Neural cell (in vitro differentiated cells): ENCODE measurements around the gene RET. TPM values are rescaled to one million over a fixed set of nuclear protein-coding genes. Genes with fewer than 3 reads are reported as not detected.

Experiments
- H2AFZ ChIP-seq: fragments of 200-600, 300-800 bp; sonication (generic), shearing (Covaris generic); 2 replicates; pipeline ENCODE4 v1.6.0; 2014; ENCODE audit warnings: low read depth, mild to moderate bottlenecking, antibody characterized with exemption, low read length, moderate library complexity
- H3F3A ChIP-seq: fragments of 200-600 bp; shearing (Covaris generic); 2 replicates; pipeline ENCODE4 v1.6.1; 2016; ENCODE audit warnings: mild to moderate bottlenecking, moderate library complexity, mixed read lengths, antibody characterized with exemption, low read length; ENCODE audit not compliant: insufficient read depth, poor library complexity, severe bottlenecking
- H3K27ac ChIP-seq: fragments of 200-600, 300-800 bp; sonication (generic), shearing (Covaris generic); 2 replicates; pipeline ENCODE4 v1.5.1; 2014; ENCODE audit warnings: mild to moderate bottlenecking, low read length, moderate library complexity
- H3K27me3 ChIP-seq: fragments of 300-800, 200-600 bp; sonication (generic), shearing (Covaris generic); 2 replicates; pipeline ENCODE4 v1.6.0; 2014; ENCODE audit warnings: mild to moderate bottlenecking, low read depth, low read length, moderate library complexity; ENCODE audit not compliant: insufficient read depth
- H3K36me3 ChIP-seq: fragments of 300-800, 200-600 bp; sonication (generic), shearing (Covaris generic); 2 replicates; pipeline ENCODE4 v1.5.1; 2014; ENCODE audit warnings: mild to moderate bottlenecking, antibody characterized with exemption, low read length, moderate library complexity; ENCODE audit not compliant: insufficient read depth
- H3K4me2 ChIP-seq: fragments of 300-800, 200-600 bp; sonication (generic), shearing (Covaris generic); 2 replicates; pipeline ENCODE4 v1.6.0; 2014; ENCODE audit warnings: mild to moderate bottlenecking, low read length
- H3K4me3 ChIP-seq: fragments of 300-800, 200-600 bp; sonication (generic), shearing (Covaris generic); 2 replicates; pipeline ENCODE4 v1.5.1; 2014; ENCODE audit warnings: mild to moderate bottlenecking, low read length, moderate library complexity
- H3K79me2 ChIP-seq: fragments of 200-600 bp; shearing (Covaris generic); replicated peaks from 2 replicates; pipeline ENCODE4 v1.6.0; 2014; ENCODE audit warnings: mild to moderate bottlenecking, low read length, moderate library complexity; ENCODE audit not compliant: insufficient read depth
- H3K9ac ChIP-seq: fragments of 300-800, 200-600 bp; sonication (generic), shearing (Covaris generic); 2 replicates; pipeline ENCODE4 v1.6.1; 2016; ENCODE audit warnings: mild to moderate bottlenecking, low read length, mixed read lengths
- H3K9me2 ChIP-seq: fragments of 200-600 bp; shearing (Covaris generic); 2 replicates; pipeline ENCODE4 v1.6.1; 2016; ENCODE audit warnings: mild to moderate bottlenecking, low read length, mixed read lengths; ENCODE audit not compliant: insufficient read depth
- H3K9me3 ChIP-seq: fragments of 200-600, 300-800 bp; sonication (generic), shearing (Covaris generic); 2 replicates; pipeline ENCODE4 v1.6.1; 2016; ENCODE audit warnings: mild to moderate bottlenecking, mixed run types, low read length, moderate library complexity, mixed read lengths
- H4K20me1 ChIP-seq: fragments of 200-600 bp; shearing (Covaris generic); 2 replicates; pipeline ENCODE4 v1.6.1; 2016; ENCODE audit warnings: mild to moderate bottlenecking, mixed run types; ENCODE audit not compliant: insufficient read depth
- CTCF ChIP-seq: fragments of 450-650 bp; IDR thresholded peaks from 2 replicates; pipeline ENCODE4 v1.5.1; 2014; ENCODE audit warnings: antibody characterized with exemption, mild to moderate bottlenecking, moderate library complexity; ENCODE audit not compliant: poor library complexity, severe bottlenecking
- EP300 ChIP-seq: fragments of 450-650 bp; conservative IDR thresholded peaks from 2 replicates; pipeline ENCODE4 v1.6.1; 2014; ENCODE audit warnings: antibody characterized with exemption, mild to moderate bottlenecking, moderate library complexity; ENCODE audit not compliant: poor library complexity, severe bottlenecking
- EZH2 ChIP-seq: fragments of 200-600, 300-800 bp; shearing (Covaris generic), sonication (generic); IDR thresholded peaks from 2 replicates; pipeline ENCODE4 v1.6.1; 2014; ENCODE audit warnings: antibody characterized with exemption, low read length, borderline replicate concordance, mild to moderate bottlenecking; ENCODE audit not compliant: insufficient read depth, poor library complexity, severe bottlenecking
- MXI1 ChIP-seq: fragments of 450-650 bp; conservative IDR thresholded peaks from 2 replicates; pipeline ENCODE4 v1.6.1; 2014; ENCODE audit warnings: antibody characterized with exemption, mild to moderate bottlenecking; ENCODE audit not compliant: poor library complexity, severe bottlenecking
- POLR2AphosphoS5 ChIP-seq: IDR thresholded peaks from 2 replicates; pipeline ENCODE4 v1.6.1; 2012
- RAD21 ChIP-seq: fragments of 450-650 bp; conservative IDR thresholded peaks from 2 replicates; pipeline ENCODE4 v1.6.1; 2014; ENCODE audit warnings: antibody characterized with exemption, mild to moderate bottlenecking, moderate library complexity
- REST ChIP-seq: IDR thresholded peaks from 2 replicates; pipeline ENCODE4 v1.6.1; 2012; ENCODE audit warnings: borderline replicate concordance
- SMC3 ChIP-seq: fragments of 450-650 bp; conservative IDR thresholded peaks from 2 replicates; pipeline ENCODE4 v1.6.1; 2014; ENCODE audit warnings: antibody characterized with exemption, mild to moderate bottlenecking, moderate library complexity; ENCODE audit not compliant: poor library complexity
- TAF1 ChIP-seq: IDR thresholded peaks from 2 replicates; pipeline ENCODE4 v1.6.1; 2012; ENCODE audit warnings: low read depth
- polyA plus RNA-seq: library from polyadenylated mRNA; depleted of rRNA; stranded (reverse); fragments of >200 nt; gene quantifications from 2 replicates; pipeline ENCODE4 v1.2.3, GENCODE V29; 2014

Gene RET
- polyA plus RNA-seq, 1 donor from 2014 or later: 1.7 TPM

DNA sequence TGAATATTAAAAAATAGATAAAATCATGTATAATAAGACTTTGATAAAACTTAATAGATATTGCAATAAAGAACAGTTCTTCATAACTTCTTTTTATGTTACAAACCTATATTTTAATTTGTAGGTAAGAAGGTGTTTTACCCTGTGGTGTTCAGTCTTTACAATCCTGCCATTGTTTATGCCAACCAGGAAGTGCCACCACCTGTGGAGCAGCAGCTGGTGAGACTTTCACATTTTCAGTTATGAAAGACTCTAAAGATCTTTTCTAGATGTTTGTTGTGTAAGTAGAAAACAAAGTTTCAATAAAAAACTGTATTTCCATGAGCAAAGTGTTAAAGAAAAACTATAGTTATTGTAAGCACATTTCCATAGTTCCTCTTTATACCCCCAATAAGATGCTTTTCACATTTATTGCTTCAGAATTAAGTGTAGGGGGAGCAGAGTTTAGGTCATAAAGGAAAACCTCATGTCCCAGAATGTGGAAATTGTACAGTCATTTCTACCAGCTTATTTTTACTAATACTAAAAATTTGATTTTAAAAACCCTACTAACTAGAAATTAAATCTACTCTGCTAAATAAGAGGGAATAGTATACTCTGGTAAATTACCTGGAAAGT lies 90.1 kb downstream of the RET start:
- Histone ChIP-seq H3K36me3 (peaks cover 5% of the 10 kb centered on the region), H3K9me2 (no peaks in the 10 kb centered on the region), H3K79me2 (no peaks in the 10 kb centered on the region), H3K27me3 (no peaks in the 10 kb centered on the region), H3K9ac (no peak overlapping the region), H2AFZ (no peak overlapping the region), H3K9me3 (no peaks in the 10 kb centered on the region), H3F3A (no peaks in the 10 kb centered on the region), H3K27ac (no peak overlapping the region), H3K4me3 (no peak overlapping the region), H3K4me2 (no peak overlapping the region), H4K20me1 (no peaks in the 10 kb centered on the region)
- TF ChIP-seq REST: no peak
- no peak for TF ChIP-seq MXI1
- TF ChIP-seq POLR2AphosphoS5: no peak
- TF ChIP-seq RAD21: no peak
- TF ChIP-seq EZH2: no peak
- TF ChIP-seq SMC3: no peak
- TF ChIP-seq EP300: no peak

DNA sequence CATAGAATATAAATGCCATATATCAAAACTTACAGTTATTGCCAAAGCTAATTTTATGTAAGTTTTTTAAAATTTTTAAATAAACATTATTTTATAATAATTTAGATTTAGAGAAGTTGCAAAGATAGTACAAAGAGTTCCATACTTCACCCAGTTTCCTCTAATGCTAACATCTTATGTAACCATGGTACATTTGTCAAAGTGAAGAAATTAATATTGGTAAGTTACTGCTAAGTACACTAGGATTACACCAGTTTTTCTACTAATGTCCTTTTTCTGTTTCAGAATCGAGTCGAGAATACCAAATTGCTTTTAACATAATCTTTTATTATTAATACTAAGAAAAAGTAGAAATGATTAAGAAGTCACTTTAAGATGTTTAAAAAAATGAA lies 90.6 kb downstream of the RET start:
- Histone ChIP-seq H3K27ac (no peak overlapping the region), H3K27me3 (no peaks in the 10 kb centered on the region), H4K20me1 (no peaks in the 10 kb centered on the region), H3K79me2 (no peaks in the 10 kb centered on the region), H3F3A (no peaks in the 10 kb centered on the region), H3K9me2 (no peaks in the 10 kb centered on the region), H3K36me3 (peaks cover 1% of the 10 kb centered on the region), H3K4me2 (no peak overlapping the region), H3K9ac (no peak overlapping the region), H3K4me3 (no peak overlapping the region), H3K9me3 (no peaks in the 10 kb centered on the region), H2AFZ (no peak overlapping the region)
- TF ChIP-seq TAF1 (no peak), SMC3 (no peak), RAD21 (no peak), MXI1 (no peak), CTCF (no peak), EP300 (no peak), POLR2AphosphoS5 (no peak)
